GM12873 (cell line): ENCODE measurements around the gene PRPSAP2.

Source experiments
- TF ChIP-seq, protein P1 (sequence below): IDR thresholded peaks from 2 replicates; pipeline ENCODE4 v1.5.1; 2012; ENCODE audit warnings: low read depth, mild to moderate bottlenecking, moderate library complexity, low read length, control low read depth; ENCODE audit not compliant: insufficient read depth; ENCODE audit errors: missing control alignments

PRPSAP2 gene

DNA sequence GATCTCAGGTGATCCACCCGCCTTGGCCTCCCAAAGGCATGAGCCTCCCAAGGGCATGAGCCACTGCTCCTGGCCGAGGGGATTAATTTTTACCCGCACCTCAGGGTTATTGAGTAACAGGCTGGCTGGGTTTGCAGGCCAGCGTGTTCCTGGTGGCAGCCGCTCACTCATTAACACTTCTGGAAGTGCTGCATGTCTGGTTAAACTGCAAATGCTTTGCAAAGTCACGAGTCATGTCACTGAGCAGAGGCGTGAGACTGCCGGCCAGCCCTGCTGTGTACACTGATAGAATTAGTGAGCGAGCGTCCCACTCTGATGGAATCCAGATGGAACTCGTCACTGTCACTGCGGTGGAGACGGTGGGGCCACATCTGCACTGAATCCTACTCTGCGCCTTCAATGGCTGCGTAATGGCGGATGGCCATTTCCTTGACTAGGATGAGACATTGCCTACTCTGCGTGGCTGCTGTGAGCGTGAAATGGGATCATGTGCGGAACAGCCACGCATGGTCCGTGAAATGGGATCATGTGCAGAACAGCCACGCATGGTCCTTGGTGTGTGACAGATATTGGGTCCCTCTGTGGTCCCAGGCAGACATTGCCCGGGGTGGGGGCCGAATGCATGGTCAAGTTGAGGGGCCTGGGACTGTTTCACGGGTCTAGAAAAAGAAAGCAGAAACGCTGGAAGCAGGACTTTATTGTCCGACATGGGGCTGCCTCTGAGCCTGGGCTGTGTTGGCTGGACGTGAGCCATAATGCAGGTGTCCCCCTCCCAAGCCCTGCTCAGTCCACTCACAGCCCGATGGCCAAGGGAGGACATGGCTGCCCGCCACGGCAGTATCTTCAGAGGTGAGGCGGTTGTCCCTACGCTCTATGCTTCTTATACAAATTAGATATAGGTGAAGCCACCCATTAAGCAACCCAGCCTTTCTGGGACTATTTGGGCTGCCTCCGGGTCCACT is 93.3 kb downstream of the PRPSAP2 start:
- TF ChIP-seq, protein P1, sequence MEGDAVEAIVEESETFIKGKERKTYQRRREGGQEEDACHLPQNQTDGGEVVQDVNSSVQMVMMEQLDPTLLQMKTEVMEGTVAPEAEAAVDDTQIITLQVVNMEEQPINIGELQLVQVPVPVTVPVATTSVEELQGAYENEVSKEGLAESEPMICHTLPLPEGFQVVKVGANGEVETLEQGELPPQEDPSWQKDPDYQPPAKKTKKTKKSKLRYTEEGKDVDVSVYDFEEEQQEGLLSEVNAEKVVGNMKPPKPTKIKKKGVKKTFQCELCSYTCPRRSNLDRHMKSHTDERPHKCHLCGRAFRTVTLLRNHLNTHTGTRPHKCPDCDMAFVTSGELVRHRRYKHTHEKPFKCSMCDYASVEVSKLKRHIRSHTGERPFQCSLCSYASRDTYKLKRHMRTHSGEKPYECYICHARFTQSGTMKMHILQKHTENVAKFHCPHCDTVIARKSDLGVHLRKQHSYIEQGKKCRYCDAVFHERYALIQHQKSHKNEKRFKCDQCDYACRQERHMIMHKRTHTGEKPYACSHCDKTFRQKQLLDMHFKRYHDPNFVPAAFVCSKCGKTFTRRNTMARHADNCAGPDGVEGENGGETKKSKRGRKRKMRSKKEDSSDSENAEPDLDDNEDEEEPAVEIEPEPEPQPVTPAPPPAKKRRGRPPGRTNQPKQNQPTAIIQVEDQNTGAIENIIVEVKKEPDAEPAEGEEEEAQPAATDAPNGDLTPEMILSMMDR, result no peak

DNA sequence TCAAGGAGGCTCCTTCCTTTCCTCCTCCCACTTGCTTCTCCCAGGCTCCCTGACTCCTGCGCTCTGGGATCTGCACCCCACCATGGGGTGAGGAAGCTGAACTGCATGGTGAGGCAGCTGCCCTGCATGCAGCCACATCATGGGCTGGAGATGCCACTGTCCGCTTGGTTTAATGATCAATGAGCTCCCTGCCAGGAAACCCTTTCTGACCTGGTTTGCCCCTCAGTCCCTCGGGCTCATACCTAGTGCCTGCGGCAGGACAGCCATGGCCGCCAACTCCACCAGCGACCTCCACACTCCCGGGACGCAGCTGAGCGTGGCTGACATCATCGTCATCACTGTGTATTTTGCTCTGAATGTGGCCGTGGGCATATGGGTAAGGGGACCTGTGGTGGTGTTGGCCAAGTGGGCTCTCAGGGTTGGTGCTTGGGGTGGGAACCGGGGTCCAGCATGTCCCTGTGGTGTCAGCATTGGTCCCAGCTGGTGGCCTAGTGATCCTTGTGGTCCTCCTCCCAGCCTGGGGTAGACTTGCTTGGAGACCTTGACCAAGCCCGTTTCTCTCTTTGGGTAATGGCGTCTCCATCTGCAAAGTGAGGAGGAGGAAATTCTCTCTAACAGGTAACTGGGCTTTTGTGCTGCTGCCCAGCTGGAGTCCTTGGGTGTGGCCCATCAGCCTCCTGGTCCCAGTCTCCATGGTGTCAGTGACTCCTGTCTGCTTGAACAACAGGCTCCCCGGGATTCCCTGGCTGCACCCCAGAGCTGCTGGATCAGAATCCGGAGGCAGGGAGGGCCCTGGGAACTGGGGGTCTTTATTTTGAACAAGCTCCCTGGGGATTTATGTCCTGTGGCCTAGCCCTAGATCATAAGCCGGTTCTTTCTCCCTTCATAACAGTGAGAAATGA is 94.3 kb downstream of the PRPSAP2 start, which contains the start of gene SLC5A10:
TSS of gene SLC5A10 (plus strand) at position 225 of the 902 bp plus-strand sequence. CDS start at position 266, 41 bp downstream.
- TF ChIP-seq, protein P1, result no peak

DNA sequence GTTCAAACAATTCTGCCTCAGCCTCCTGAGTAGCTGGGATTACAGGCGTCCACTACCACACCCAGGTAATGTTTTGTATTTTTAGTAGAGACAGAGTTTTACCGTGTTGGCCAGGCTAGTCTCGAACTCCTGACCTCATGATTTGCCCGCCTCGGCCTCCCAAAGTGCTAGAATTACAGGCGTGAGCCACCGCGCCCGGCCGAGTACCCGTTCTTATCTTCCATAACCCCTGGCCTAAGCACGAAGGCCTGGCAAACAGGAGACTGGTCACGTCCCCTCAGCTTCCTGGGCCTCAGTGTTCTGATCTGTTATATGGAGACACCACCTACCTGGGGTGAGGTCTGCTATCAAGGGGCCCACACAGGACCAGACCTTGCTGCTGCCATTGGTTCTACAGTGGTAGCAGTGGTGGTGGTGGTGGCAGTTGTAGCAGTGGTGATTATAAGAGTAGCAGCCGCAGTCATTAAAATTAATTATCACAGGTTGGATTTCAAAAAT is 95.3 kb downstream of the PRPSAP2 start:
- TF ChIP-seq, protein P1, result no peak

DNA sequence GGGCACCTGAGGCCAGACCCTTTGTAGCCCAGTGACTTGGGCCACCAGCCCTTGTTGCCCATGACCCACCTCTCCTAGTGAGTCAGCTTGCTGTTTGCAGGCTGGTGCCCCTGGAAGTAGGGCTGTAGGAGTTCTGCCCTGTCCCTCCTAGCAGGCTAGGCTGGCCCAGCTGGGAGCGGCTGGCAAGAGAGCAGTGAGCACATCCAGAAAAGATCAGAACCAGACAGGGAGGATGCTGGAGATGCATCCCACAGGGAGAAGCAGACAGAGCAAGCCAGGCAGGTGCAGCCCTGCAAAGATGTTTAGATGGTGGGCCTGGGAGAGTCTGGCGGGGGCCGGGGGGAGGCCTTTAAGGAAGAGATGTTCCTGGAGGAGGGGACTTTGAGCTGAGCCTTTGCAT is 96.4 kb downstream of the PRPSAP2 start:
- TF ChIP-seq, protein P1, result no peak

DNA sequence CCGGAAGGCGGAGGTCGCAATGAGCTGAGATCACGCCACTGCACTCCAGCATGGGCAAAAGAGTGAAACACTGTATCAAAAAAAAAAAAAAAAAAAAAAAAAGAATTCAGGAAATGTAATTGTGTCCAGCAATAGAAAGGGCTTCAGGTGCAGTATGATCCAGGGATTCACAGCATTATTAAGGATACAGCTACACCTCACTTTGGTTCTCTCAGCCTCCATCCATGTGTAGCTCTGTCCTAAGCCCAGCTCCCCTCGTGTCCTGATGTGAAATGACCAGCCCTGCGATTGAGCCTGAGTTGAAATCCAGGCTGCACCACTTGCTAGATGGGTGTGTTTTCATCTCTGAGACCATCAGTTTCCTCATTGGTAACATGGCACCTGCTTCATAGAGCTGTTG is 97.1 kb downstream of the PRPSAP2 start:
- TF ChIP-seq, protein P1, result no peak

DNA sequence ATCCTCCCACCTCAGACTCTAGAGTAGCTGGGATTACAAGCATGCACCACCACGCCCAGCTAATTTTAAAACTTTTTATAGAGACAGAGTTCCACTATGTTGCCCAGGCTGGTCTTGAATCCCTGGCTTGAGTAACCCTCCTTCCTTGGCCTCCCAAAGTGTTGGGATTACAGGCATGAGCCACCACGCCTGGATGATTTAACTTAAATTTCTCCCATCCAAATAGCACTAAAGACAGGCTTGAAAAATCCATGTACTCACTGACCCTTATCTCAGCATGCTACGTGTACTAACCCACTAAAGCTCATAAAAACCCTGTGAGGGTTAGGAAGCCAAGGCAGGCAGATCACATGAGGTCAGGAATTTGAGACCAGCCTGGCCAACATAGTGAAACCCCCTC is 98.7 kb downstream of the PRPSAP2 start:
- TF ChIP-seq, protein P1, result no peak
